Suppressor macrophage treated with lipopolysaccharide for 4 hours (primary cell): ENCODE data around the gene TRIP6.

Experiments used
- DNase-seq: peaks from one replicate; pipeline ENCODE4 v3.0.0-alpha.2; 2020

TRIP6 gene, protein sequence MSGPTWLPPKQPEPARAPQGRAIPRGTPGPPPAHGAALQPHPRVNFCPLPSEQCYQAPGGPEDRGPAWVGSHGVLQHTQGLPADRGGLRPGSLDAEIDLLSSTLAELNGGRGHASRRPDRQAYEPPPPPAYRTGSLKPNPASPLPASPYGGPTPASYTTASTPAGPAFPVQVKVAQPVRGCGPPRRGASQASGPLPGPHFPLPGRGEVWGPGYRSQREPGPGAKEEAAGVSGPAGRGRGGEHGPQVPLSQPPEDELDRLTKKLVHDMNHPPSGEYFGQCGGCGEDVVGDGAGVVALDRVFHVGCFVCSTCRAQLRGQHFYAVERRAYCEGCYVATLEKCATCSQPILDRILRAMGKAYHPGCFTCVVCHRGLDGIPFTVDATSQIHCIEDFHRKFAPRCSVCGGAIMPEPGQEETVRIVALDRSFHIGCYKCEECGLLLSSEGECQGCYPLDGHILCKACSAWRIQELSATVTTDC

GRCh38 chr7:100867040-100867775 is at the start of gene TRIP6:
TRIP6 (plus strand) TSS chr7:100867387; CDS start chr7:100867498, 111 bp downstream.
- DNase-seq, result peak; percentile 78

GRCh38 chr7:100818366-100818765 is 48.8 kb upstream of the TRIP6 start:
- no peak for DNase-seq

GRCh38 chr7:100818825-100819224 is 48.4 kb upstream of the TRIP6 start:
- DNase-seq, result no peak

GRCh38 chr7:100819586-100819985 is 47.6 kb upstream of the TRIP6 start:
- DNase-seq, result no peak

- DNase-seq, result no peak
These were observed 44.7 kb upstream of the TRIP6 start for GRCh38 chr7:100822236-100823139.

DNA sequence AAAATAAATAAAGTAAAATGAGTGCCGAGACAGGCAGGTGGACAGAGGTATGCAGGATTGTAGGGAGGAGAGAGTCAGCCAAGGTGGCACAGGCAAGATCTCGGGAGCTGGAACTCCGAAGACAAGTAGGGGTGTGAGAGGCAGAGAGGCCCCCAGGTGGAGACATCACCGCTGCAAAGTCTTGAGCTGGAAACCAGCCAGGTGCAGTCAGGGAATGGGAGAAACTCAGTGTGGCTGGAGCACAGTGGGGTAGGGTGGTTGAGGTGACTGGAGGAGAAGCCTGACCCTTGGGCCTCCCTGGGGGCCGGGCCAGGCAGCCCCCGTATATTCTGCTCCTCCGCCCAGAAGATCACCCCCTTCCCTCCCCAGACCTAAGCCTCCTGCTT is 44.1 kb upstream of the TRIP6 start:
- DNase-seq, result no peak

- DNase-seq, result no peak
These were observed 43.7 kb upstream of the TRIP6 start for GRCh38 chr7:100823534-100823933.

DNA sequence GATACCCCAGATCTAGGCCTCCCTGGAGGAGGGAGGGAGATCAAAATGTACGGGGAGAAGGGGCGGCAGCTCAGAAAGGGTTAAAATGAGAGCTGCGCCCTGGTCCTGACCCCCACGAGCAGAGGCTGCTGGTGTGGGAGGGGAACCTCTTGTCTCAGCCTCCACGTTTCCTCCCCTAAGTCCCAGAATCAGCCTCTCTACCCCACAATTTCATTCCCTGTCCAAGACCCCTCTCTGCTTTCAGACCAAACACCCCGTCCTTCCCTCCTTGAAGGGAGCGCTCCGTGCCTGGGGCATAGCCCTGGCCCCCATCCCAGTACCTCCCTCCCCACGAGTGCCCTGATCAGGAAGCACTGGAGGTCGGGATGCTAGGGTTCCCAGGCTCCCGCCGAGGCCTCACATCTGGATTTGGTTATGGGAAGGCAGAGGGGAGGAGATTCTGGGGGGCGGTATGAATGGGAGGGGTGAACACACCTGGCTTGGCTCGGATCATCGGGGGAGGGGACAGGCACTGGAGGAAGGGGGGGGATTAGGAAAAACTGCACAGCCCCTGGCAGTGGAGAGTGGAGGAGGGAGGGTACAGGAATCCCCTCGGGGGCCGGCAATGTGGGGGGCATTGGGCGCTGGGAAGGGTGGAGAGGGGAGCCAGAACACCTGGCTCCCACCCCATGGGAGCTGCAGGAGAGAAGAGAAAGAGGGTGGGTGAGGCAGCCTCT is 42.5 kb upstream of the TRIP6 start:
- no peak for DNase-seq

- no peak for DNase-seq
These were observed 41.9 kb upstream of the TRIP6 start for GRCh38 chr7:100825215-100825671.

DNA sequence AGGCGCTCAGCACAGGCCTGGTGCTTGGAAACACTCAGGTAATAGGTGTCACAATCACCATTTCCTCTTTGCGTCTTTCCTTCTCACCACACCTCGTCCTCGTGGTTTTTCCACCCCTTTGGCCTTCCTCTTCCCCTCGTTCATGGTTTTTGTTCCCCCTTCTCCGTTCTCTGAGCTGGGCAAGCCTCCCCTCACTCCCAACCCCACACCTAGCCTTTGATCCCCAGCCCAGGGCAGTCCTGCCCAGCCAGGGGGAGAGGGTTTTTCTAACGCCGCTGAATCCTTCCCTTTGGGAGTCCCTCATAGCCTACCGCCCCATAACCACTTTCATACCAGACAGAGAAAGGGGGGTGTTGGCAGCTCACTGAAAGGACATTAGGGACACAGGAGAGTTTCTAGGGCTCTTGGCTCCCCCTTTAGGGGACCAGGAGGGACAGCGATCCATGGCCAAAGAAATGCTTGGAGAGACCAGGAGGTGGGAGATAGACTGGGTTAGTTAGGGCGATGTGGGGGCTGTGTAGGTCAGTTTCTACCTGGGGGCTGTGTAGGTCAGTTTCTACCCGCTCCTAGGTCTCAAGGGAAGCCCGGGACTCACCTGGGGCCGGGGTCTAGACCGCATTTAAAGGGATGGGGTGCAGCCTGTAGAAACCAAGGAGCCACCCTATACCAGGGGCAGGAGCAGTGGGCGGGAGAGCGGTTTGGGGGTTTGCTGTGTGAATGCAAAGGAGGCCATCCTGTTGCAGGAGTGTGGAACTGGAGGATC is 41.3 kb upstream of the TRIP6 start:
- DNase-seq, result no peak

DNA sequence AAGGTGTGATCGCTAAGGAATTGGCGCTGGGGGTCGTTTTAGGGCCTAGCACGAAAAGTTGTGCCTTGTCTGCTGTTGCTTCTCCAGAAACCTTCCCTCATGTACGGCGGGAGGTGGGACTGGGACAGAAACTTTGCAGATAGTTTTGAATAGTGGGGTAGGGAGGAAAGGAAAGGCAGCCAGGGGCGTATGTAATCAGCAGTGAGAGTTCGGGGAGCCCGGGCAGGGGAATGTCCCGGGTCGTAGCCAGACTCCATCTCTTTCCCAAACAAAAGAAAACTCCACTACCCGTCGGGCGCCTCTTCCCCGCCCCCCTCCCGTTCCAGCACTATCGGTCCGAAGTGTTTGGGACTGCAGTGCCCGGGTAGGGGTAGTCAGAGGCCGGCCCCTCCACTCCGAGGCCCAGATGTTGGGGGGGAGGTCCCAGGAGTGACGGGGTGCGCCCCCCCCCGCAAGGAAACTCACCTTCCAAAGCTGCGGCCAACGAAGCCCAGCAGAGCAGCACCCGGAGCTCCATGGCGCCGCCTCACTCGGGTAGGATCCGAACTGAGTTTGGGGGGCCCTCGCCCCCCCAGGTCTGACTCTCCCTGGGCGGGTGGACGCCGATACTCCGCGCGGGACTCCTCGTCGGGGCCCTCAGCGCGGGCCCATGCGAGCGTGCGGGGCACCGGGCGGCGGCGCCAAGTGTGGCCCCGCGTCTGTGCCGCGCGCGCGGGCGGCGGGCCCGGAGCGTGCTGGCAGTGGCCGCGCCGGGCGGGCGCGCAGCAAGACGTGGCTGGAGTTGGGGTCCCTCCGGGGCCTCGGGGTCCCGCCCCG is 40.5 kb upstream of the TRIP6 start:
- no peak for DNase-seq

DNA sequence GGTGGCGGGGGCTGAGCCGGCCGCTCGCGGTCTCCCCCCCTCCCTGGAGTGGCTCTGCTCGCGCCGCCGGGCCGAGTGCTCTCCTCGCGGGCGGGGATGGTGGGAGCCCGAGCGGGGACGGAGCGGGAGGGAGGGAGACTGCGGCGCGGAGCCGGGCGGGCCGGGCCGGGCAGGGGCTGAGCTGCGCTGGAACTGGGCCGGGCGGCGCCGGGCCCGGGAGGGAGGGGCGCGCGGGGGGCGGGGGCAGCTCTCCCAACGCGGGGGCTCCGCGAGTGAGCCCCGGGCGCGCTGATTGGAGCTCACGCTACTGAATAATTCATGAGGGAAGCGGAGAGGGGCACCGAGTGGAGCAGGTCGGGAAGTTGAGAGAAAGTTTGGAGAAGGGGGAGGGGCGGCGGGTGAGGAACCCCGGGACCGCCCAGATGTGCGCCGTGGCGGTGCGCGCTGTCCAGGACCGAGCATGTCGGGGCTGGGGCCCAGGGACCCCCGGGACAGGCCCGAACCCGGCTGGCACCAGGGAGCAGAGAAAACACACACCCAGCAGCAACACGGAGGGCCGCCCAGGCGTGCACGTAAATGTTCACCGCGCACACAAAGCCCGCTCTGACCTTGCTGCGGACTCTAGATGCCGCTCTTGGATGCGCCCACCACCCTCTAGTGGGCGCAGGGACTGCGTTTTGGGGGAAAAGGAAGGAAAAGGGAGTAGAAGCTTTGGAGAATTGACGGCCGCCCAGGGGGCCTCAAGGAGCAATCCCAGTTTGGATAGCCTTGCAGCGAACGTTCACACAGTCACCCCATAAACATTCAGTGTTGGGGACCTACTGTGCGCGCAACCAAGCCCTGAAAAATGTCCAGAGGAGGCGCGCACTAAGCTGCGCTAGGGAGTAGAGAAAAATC is 39.6 kb upstream of the TRIP6 start, which contains the start of gene EPHB4:
TSS of gene EPHB4 (minus strand) at position 194 of the 897 bp plus-strand sequence. CDS start 493 bp downstream, outside the sequence.
- no peak for DNase-seq

DNA sequence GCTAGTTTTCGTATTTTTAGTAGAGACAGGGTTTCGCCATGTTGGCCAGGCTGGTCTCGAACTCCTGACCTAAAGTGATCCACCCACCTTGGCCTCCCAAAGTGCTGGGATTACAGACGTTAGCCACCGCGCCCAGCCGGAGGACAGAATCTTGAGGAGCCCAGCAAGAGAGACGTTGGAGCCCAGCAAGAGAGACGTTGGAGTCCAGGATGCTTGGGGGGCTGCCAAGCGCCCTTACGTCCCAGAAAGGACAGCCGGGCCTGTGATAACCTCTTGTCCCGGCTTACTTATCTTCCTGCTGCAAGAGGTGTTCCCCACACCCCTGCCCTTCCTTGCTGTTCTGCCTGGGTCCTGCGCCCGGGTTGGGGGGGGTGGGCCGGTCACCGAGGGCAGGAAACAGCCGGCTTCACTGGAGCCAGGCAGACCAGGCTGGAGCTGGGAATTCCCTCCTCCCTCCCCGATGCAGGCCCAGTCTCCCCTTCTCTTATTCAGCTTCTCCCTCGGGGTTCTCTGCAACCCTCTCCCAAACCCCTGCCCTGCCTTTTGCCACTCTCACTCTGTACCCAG is 38.0 kb upstream of the TRIP6 start:
- DNase-seq, result no peak

DNA sequence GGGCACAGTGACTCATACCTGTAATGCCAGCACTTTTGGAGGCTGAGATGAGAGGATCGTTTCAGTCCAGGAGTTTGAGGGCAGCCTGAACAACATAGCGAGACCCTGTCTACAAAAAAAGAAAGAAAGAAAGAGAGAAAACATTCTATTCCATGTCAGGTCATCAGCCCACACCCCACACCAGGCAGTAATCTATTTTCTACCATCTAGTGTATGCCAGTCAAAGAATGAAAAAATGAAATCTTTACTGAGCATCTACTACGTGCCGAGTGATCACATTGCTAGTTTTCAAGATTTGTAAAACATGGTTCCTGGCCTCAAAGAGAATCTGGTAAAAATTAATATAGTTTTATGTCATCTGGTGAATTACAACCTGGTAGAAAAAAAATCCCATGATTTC is 36.8 kb upstream of the TRIP6 start:
- no peak for DNase-seq

DNA sequence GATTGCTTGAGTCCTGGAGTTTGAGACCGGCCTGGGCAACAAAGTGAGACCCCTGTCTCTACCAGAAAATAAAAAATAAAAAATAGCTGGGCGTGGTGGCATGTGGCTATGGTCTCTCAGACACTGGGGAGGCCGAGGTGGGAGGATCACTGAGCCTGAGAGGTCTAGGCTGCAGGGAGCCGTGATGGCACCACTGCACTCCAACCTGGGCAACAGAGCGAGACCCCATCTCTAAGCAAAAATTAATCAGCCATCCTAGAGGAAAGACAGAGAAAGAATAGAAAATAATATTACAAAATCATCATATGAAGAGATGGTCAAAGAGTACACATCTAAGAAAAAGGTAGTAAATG is 34.9 kb upstream of the TRIP6 start:
- DNase-seq, result no peak

- DNase-seq, result no peak
These were observed 31.0 kb upstream of the TRIP6 start for GRCh38 chr7:100835903-100836811.

DNA sequence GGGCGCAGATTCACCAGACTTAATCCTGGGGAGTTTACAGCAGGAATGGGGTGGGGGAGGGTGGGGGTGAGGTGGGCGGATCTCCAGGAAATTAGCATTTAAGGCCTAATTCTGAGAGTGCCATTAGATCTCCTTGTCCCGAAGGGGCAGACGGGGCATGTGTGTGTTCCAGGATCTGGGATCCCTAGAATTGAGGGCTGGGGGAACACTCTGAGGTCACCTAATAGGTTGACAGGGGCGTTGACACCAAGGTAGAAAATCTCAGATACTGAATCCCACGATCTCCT is 30.4 kb upstream of the TRIP6 start:
- DNase-seq, result no peak
